HG03354 (cell line): ENCODE measurements around the gene IFIT5.
"Not testable (repeated sequence)": the region's sequence is repeated elsewhere in the genome, so short reads cannot be mapped to it uniquely, and the experiment has no call there.

ENCODE experiments used
- ATAC-seq: cut with Tn5 transposase; IDR thresholded peaks from one replicate; pipeline ENCODE4 v1.9.1; 2021; ENCODE audit warnings: mild to moderate bottlenecking; ENCODE audit not compliant: unreplicated experiment, poor library complexity, severe bottlenecking

The IFIT5 gene, protein sequence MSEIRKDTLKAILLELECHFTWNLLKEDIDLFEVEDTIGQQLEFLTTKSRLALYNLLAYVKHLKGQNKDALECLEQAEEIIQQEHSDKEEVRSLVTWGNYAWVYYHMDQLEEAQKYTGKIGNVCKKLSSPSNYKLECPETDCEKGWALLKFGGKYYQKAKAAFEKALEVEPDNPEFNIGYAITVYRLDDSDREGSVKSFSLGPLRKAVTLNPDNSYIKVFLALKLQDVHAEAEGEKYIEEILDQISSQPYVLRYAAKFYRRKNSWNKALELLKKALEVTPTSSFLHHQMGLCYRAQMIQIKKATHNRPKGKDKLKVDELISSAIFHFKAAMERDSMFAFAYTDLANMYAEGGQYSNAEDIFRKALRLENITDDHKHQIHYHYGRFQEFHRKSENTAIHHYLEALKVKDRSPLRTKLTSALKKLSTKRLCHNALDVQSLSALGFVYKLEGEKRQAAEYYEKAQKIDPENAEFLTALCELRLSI

DNA sequence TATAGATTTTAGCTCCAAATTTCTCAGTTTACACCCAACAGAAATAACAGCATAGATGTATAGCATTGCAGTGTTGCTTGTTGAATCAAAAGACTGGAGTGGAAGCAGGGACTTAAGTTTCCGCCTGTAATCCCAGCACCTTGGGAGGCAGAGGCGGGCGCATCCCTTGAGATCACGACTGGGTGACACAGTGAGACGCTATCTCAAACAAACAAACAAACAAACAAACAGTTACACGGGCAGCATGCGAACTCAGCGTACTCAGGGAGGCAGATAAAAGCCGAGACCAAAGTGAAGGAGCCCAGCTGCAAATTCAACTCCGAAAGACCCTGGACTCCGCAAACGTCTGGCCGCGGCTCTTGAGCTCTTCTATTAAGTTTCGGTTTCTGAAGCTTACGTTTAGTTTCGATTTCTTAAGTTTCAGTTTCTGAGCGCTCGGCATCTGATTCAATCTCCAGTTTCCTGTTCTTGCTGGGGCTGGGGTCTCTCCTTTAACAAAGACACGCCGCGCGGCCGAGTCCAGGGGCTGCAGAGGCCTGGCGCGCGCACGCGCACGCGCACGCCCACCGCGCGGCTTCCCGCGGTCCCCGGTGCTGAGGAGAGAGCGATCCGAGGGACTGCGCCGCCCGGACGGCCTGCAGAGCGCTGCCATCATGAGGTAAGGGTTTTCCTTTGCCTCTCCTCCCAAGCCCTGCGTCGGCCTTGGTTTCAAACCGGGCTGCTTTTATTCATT lies at the start of gene IFIT5:
TSS of gene IFIT5 (plus strand) at position 423 of the 733 bp plus-strand sequence. CDS start at position 654, 231 bp downstream.
- peak; percentile 88 for ATAC-seq

DNA sequence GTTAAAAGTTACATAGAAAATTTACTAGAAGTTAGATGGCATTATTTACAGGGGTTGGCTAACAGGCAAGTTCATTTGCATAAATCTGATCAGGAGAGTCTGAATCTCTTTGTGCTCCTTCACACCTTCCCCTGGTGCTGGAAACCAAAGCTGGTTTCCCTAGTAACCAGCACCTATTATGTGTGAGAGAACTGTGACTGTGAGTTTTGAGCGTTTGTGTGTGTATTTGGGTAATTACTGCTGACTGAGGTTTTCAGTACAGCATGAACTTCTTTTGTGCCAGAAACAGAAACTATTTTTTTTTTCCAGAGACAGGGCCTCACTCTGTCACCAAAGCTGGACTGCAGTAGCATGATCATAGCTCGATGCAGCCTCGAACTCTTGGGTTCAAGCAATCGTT lies 46.8 kb upstream of the IFIT5 start:
- peak; percentile 84 for ATAC-seq

DNA sequence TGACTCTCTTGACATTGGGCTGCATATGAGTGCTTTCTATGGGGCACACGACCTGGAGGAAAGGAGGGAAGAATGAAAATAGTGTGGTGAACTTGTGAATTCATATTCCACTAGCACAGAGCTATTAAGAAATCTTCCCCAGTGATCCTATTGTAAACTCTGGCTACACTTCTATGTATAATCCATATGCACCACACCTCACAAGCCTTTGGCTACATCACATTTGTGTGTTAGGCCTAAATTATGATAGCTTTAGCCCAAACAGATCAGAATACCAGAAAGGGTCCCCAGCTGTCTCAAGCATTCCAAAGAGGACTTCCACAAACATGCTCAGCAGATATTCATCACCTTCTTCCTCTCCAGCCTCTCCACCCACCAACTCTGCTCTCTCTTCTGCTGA lies 46.2 kb upstream of the IFIT5 start:
- ATAC-seq: no peak

DNA sequence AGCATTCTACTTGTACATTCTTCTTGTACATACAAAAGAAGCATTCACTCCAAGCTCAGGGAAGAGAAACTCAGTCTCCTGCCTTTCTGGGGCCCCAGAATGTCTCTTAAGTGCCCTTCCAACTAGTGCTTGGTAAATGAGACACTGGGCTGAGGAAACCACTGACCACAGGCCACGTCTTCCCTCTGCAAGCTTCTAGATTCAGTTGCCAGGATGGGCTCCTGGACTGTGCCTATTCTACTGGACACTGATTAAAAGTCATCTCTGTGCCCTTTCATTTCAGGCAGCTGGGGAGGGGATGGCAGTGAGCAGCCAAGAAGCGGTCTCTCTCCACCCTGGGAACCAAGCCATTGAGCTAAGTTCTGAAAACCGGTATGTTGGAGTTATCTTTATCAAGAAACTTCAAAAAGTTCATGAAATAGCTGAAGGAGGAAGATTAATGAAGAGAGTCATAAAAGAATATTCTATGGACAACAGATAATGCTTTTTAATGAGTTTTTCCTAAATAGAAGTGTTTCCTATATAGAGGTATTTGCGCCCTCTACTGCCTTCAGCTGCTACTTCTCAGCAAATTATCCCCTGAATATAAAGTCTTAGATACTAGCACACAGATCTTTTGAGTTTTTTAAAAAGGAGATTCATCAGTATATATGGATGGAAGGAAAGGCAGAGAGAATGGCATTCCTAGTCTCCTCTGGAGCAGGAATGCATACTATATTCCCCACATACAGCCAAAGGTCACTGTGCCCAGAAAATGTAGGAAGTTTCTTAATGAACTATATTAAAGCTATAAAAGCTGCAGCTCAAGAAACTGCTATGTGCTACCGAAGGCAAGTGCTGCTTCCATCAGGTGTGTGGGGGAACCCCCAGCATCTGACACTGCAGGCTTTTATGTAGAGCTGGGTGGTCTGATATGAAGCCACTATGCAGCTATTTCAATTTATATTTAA lies 44.9 kb upstream of the IFIT5 start:
- no peak for ATAC-seq

DNA sequence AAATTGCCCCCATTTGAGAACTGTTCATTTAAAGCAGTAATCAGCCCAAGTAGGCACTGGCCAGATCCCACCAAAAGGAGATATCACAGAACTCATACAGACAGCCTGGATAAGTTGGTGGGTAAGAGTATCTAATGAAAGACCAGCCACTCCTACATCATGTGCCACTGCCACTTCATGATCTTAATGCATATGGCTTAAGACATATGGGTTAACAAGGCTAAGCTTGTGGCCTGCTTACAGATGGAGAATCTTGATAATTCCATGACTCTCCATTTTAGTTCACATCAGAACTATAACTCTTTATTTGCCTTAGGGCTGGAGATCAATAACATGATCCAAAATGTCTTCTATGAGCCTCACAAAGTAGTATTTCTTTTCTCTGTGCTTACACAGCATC lies 43.3 kb upstream of the IFIT5 start:
- no peak for ATAC-seq

DNA sequence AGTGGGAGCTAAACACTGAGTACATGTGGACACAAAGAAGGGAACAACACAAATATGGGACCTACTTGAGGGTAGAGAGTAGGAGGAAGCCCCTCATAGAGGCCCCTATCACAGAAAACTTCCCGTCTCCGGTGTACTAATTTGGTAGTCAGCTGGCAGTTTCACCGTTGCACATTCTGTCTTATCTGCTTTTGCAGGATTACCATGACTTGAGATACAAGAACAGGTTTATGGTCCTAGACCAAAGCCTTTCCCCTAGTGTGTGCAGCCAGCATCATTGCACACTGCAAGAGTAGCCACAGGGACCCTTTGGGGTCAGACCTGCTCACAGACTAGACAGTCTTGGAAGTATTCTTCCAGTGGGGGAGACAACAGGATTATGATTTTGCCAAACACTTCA lies 42.4 kb upstream of the IFIT5 start:
- ATAC-seq: no peak

DNA sequence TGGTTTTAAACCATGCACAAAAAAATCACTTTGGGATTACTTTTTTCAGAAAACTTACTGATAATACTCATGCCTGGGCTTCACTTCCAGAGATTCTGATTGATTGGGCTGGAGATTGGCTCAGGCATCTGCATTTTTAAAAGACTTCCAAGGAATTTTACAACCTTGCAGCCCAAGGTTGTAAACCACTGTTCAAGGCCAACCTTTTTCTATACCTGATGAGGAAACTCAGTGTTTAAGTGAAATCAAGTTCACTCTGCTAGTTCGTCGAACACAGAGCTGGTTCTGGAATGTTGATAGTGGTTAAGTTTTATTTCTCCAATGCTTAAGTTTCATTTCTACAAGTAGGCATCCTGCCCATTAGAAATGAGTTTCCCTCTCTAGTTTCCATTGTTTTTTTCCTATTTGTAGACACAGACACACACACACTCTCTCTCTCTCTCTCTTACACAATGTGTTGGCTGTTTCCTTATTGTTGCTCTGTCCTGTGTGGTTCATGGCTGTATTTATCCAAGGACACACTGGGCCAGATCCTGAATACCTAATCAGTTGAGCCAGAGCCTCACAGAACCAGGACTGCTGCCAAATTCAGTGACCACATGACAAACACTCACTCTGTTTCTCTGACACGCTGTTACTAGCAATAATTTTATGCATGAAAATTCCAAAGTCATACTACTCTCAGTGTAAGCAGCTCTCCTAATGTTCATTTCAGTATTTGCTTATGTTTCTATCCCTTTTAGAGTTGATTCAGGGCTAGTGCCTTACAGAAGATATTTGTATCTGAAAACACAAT lies 40.3 kb upstream of the IFIT5 start:
- ATAC-seq: no peak

DNA sequence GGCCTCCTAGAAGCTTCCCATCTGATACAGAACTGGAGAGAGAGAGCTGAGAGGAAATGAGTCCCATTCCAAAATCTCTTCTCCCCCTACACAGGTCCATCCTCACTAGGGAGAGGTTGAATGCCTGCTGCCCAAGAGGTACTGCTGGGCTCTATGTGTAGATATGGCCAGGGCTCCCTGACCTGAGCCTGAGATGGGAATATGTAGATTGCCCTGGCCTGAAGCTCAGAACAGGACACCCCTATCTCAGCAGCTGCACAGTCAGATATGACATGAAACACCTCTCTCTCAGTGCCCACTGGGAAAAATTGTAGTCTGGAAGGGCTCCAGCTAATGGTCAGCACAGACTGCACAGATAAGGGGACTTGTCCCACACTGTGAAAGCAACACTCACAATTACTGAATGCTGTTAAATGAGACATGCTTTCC lies 39.6 kb upstream of the IFIT5 start:
- no peak for ATAC-seq

DNA sequence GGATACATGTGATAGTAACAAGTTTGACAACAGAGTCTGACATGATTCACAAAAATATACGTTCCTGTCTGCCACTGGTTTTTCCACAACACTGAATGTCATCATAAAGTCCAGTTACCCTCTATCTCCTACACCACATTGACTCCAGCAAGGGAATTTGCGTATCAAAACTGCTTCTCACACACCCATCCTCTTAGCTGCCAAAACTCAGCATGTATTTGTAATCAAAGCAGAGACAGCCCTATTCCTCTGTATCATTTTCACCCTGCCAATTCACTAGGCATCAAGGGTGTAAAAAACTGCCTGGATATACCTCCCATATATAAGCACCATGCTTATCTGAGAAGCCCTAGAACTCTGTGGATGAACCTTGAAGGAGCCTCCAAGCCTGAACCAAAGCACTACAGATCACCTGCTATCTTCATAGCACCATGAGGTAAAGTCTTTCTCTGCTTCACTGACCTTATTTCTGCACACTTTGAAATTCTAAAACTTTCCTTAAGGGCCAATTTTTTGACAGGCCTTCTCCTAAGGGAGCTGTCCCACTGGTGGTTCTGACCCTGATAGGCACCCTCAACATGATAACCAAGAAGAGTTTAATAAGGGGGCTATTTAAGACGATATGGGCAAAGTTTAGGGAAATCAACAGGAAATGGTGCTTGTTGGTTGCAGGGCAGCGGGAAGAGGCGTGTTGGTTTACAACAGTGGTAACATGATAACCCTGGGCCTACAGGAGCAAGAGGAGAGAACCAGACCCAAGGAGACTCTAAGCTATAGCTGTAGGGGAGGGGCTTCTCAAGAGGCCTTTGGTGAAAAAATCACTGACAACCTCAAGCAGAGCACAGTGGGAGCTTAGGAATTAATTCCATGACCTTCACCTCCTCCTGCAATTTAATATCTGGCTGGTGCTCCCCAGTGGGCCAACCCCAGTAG lies 36.4 kb upstream of the IFIT5 start, which contains the start of gene IFIT1B:
TSS of gene IFIT1B (plus strand) at position 352 of the 933 bp plus-strand sequence. CDS start at position 432, 80 bp downstream.
- no peak for ATAC-seq

DNA sequence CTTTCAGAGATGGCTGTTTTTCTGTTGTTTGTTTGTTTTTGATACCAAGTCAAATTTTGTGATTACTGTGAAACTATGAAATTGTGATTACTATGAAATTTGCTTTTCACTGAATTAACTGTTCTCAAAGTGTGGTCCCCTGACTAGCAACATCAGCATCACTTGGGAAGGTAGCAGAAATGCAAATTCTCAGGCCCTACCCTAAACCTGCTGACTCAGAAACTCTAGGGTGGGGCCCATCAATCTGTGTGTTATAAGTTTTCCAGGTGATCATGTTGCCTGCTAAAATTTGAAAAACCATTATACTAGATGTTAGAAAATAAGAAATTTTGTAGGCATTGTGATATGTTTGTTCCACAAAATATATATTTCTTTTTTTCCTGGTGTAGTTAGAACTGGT lies 35.3 kb upstream of the IFIT5 start:
- no peak for ATAC-seq

DNA sequence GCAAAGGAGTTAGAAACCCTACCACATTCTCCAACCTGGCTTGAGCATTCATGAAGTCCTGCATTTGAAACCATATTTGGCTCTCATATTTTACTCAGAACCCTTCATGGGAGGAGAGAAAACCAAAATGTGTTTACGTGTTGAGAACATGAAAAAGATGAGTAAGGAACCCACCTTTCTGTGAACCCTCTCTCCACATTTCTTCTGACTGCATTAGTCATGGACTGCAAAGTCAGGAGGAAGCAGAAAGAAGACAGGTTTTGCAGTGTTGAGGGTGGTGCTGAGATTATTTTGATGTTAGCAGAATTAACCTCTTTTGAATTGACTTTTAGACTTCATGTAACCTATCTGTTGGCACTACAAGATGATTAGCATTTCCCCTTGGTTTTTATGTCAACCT lies 31.6 kb upstream of the IFIT5 start:
- ATAC-seq: no peak

DNA sequence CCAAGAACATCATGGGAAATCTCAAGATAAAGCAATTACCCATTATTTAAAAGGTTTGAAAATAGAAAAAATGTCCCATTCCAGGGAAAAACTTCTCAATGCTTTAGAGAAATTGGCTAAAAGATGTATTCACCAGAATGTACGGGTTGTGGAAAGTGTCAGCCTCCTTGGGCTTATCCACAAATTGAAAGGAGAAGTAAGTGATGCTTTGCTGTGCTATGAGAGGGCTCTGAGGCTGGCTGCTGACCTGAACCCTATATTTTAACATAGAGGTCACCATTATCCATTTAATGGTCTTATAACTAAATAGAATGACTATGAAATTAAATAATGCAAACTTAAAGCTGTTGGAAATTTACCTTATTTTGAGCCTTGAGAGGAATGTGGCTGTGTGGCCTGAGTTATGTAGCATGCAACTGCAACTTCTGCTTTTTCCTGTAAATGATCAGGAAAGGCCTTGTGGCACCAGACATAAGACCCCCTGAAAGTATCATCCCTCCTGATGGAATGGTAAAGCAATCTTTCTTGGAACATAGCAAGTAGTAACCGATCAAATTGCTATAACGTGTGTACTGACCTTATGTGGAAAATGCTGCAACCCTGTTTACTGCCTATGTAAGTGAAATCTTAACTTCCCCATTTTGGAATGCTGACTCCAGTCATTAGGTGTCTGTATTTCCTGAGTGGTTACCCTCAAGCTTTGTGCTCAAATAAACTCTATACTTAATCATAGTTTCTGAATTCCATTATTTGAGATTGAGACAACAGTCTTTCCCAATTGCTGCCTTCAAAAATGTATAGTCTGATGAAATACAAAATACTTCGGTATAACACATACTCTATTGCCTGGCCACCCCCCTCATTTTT lies 29.7 kb upstream of the IFIT5 start:
- ATAC-seq: no peak

DNA sequence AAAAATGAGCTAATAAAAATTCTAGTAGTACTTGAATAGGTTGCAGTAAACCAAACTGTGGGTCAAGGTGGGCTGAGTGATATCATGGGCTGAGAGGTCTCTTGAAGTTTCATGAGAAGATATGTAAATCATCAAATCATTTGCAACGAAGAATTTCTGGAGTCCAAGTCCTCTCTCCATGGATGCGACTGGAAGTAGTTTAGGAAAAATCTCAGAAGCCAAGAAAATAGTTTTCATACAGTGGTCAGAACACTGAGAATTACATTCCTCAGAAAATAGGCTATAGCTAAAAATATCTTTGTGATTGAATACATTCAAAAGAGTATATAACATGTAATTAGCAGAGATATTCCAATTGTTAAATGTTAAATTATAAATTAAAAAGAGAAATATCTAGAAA lies 25.6 kb upstream of the IFIT5 start:
- ATAC-seq: no peak

DNA sequence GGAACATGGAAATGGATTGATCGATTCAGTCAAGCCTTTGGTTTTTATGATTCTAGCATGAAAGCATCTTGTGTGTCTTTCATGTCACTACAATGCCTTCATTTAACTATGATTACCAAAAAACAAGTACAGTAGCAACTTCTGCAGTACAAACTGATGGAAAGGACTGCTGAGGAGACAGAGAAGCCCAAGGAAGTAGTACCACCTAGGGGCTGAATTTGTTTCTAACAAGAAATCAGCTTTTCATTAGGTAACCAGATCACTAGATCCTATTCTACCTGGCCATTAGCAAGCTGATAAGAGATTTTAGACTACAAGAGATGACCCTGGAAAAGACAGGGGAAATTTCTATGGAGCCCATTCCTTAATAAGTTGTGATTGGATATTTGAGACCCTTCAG lies 25.1 kb upstream of the IFIT5 start:
- no peak for ATAC-seq

DNA sequence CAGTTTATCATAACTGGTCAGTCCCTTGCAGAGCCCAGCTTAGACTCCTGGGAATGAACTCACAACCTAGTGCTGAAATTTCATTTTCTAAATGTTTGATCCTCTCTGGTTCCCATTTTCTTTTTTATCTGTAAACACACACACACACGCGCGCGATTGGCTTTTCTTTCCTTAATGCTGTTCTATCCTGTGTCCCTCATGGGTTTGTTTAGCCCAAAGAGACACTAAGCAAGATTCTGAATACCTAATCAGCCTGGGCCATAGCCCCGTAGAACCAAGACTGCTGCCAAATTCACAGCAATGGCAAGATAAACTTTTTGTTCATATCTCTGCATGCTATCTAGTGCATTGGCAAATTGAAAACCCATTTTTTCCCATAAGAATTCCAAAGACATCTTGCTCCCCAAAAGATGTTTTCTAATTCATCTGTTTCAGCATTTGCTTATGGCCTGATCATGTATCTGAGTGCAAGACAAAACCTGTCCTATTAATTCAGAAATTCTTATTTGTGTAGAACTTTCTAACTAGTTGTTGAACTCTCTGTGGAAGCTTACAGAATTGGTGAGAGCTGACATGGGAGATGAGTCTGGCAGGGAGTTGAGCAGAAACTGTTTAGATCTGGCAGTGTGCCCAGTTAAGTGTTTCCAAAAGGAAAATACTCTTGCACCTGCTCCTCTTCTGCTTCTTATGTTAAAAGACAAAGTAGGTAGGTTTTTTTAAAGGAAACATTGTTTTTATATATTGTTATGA lies 23.7 kb upstream of the IFIT5 start:
- ATAC-seq: no peak

DNA sequence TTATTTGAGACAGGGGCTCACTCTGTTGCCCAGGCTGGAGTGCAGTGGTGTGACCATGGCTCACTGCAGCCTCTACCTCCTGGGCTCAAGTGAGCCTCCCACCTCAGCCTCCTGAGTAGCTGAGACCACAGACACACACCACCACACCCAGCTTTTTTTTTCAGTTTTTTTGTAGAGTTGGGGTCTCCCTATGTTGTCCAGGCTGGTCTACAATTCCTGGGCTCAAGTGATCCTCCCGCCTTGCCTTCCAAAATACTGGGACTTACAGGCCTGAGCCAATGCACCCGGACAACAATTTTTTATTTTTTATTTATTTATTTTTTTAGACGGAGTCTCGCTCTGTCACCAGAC lies 23.2 kb upstream of the IFIT5 start:
- ATAC-seq: not testable (repeated sequence)
